Measurements from ENCODE around the gene ENTPD8.

The ENTPD8 gene

DNA sequence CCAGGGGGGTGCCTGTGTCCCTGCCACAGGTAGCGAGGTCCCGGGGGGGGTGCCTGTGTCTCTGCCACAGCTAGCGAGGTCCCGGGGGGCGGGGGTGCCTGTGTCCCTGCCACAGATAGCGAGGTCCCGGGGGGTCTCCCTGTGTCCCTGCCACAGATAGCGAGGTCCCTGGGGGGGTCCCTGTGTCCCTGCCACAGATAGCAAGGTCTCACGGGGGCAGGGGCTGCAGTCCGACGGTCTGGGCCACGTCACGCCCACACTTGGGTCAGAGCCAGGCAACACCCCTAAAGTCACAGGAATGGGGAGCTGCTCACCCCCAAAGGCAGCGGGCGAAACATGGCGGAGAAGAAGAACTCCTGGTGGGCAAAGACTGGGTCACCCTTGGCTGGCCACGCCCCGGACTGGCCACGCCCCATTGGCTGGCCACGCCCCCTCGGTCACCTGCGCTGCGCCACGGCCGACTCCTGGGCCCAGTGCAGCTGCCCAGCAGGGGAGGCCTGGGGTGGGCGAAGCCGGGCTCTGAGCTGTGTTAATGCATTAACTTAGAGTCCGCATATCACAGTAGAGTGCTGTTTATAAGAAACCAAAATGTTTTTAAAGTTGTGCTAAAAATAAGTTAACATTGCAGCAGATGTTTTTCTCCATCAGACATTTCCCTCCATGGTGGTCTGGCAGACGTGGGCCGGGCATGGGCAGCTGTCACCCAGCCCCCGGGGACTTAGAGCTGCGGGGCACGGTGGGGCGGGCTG lies 11.0 kb downstream of the ENTPD8 start:
- no peak overlapping the region for H3K27ac ChIP-seq (ENCODE audit: low read length)
- H3K36me3 ChIP-seq (ENCODE audit: insufficient read depth, low read depth, low read length), result no peaks in the 10 kb centered on the region
- no peaks in the 10 kb centered on the region for H3K4me1 ChIP-seq (ENCODE audit: insufficient read depth, low read length)
- no peaks in the 10 kb centered on the region for H3K27me3 ChIP-seq (ENCODE audit: insufficient read depth, low read length)
- no peaks in the 10 kb centered on the region for H3K9me3 ChIP-seq (ENCODE audit: insufficient read depth, low read depth, low read length)
- no peak overlapping the region for H3K9ac ChIP-seq (ENCODE audit: low read depth, low read length)
- no peak overlapping the region for H3K4me3 ChIP-seq (ENCODE audit: low read length)

DNA sequence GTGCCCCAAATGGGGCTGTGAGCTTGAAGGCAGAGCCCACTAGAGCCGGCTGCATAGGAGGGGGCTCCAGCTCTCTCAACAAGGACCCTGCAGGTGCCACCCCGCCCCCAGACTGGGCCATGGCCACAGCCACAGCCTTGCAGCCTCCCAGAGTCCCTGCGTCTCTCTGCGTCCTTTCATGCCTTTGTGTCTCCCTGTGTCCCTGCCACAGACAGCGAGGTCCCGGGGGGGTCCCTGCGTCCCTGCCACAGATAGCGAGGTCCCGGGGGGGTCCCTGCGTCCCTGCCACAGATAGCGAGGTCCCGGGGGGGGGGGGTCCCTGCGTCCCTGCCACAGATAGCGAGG lies 11.6 kb downstream of the ENTPD8 start:
- Histone ChIP-seq H3K4me3 (ENCODE audit: low read length) (no peak overlapping the region), H3K4me1 (ENCODE audit: insufficient read depth, low read length) (no peaks in the 10 kb centered on the region), H3K36me3 (ENCODE audit: insufficient read depth, low read depth, low read length) (no peaks in the 10 kb centered on the region), H3K9ac (ENCODE audit: low read depth, low read length) (no peak overlapping the region), H3K27ac (ENCODE audit: low read length) (no peak overlapping the region), H3K27me3 (ENCODE audit: insufficient read depth, low read length) (peaks cover 3% of the 10 kb centered on the region; the same call in 1 of the 2 replicates), H3K9me3 (ENCODE audit: insufficient read depth, low read depth, low read length) (no peaks in the 10 kb centered on the region)

DNA sequence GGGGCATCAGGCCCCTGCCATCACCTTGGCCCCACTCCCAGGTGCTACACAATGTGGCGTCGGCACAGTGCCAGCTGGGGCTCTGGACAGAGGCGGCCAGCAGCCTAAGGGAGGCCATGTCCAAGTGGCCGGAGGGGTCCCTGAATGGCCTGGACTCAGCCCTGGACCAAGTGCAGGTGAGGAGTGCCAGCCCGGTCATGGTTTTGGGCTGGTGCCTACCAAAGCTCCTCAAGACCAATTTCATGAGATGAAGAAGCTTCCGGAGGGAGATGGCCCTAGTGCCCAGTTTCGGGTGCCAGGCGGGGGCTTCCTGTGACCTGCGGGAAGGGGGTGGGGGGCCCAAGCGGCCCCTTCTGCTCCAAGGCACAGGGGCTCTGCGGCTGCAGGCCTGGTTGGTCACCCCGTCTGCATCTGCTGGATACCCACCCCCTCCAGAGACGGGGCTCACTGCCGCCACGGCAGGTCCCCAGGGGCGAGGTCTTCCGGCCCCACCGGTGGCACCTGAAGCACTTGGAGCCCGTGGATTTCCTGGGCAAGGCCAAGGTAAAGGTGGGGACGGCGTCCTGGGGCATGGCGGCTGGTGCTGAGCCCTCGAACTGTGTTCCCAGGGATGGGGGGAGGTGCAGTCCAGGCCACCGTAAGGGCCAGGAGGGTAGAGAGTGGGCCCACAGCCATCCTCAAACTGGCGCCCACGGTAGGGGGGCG lies 12.2 kb downstream of the ENTPD8 start:
- Histone ChIP-seq H3K4me1 (ENCODE audit: insufficient read depth, low read length) (no peaks in the 10 kb centered on the region), H3K27me3 (ENCODE audit: insufficient read depth, low read length) (peaks cover 9% of the 10 kb centered on the region; the same call in 1 of the 2 replicates), H3K9ac (ENCODE audit: low read depth, low read length) (no peak overlapping the region)

DNA sequence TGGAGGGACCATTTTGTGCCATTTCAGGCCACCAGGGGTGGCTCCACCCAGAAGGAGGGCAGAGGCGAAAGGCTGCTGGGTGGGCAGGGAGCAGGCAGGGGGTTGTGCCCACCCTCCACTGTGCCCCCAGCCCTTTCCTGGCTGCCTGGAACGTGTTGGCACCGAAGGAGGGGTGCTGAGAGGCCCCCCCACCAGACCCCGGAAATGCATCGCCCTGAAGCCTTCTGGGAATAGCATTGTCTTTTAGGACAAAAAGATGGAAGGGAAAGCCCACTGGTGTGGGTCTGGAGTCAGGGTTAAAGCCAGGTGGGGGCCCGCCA lies 12.9 kb downstream of the ENTPD8 start:
- Histone ChIP-seq H3K4me1 (ENCODE audit: insufficient read depth, low read length) (no peaks in the 10 kb centered on the region), H3K27me3 (ENCODE audit: insufficient read depth, low read length) (peaks cover 15% of the 10 kb centered on the region; the same call in 1 of the 2 replicates)

More for the DNA sequence above, 12.2 kb downstream of the ENTPD8 start:
- Histone ChIP-seq H3K36me3 (ENCODE audit: insufficient read depth, low read depth, low read length) (no peaks in the 10 kb centered on the region), H3K27ac (ENCODE audit: low read length) (no peak overlapping the region), H3K9me3 (ENCODE audit: insufficient read depth, low read depth, low read length) (no peaks in the 10 kb centered on the region), H3K4me3 (ENCODE audit: low read length) (no peak overlapping the region)

DNA sequence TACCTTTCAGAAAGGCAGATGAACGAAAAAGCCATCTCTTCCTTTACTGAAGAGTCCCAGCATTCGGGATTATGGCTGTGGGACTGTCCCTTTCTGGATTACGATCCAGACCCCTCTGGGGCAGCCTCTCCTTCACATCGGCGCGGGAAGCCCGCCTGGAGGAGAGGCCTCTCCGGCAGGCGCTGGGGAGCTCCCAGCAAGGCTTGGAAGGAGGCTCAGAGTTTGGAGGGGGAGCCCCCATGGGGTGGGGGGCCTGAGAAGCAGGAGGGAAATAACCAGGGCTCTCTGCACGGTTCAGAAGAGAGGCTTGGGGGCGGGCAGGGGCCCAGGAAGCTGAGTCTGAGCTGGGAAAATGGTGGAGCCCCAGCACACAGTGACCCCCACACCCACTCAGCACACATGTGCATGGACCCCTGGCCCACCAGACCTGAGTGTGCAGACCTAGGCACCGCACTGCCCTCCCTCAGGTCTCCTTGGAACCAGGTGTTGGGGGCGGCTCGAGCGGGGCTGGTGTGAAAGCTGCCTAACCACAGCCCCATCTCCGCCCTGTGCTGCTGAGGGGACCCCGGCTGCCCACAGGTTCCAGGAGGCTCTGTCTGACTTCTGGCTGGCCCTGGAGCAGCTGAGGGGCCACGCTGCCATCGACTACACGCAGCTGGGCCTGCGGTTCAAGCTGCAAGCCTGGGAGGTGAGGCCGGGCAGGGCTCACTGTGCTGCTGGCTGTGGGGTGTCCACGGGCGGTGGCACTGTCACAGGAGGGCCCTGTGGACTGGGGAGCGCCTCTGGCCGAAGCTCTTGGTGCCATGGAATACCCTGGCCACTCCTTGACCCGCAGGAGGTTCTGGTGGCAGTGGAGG lies 13.5 kb downstream of the ENTPD8 start:
- H3K27me3 ChIP-seq (ENCODE audit: insufficient read depth, low read length), result peaks cover 15% of the 10 kb centered on the region; the same call in 1 of the 2 replicates
- H3K9ac ChIP-seq (ENCODE audit: low read depth, low read length), result no peak overlapping the region
- H3K4me1 ChIP-seq (ENCODE audit: insufficient read depth, low read length), result no peaks in the 10 kb centered on the region
- H3K36me3 ChIP-seq (ENCODE audit: insufficient read depth, low read depth, low read length), result no peaks in the 10 kb centered on the region
- H3K4me3 ChIP-seq (ENCODE audit: low read length), result no peak overlapping the region
- no peak overlapping the region for H3K27ac ChIP-seq (ENCODE audit: low read length)
- H3K9me3 ChIP-seq (ENCODE audit: insufficient read depth, low read depth, low read length), result no peaks in the 10 kb centered on the region

More for the DNA sequence above, 12.9 kb downstream of the ENTPD8 start:
- Histone ChIP-seq H3K36me3 (ENCODE audit: insufficient read depth, low read depth, low read length) (no peaks in the 10 kb centered on the region), H3K9me3 (ENCODE audit: insufficient read depth, low read depth, low read length) (no peaks in the 10 kb centered on the region), H3K4me3 (ENCODE audit: low read length) (no peak overlapping the region), H3K27ac (ENCODE audit: low read length) (no peak overlapping the region), H3K9ac (ENCODE audit: low read depth, low read length) (no peak overlapping the region)

DNA sequence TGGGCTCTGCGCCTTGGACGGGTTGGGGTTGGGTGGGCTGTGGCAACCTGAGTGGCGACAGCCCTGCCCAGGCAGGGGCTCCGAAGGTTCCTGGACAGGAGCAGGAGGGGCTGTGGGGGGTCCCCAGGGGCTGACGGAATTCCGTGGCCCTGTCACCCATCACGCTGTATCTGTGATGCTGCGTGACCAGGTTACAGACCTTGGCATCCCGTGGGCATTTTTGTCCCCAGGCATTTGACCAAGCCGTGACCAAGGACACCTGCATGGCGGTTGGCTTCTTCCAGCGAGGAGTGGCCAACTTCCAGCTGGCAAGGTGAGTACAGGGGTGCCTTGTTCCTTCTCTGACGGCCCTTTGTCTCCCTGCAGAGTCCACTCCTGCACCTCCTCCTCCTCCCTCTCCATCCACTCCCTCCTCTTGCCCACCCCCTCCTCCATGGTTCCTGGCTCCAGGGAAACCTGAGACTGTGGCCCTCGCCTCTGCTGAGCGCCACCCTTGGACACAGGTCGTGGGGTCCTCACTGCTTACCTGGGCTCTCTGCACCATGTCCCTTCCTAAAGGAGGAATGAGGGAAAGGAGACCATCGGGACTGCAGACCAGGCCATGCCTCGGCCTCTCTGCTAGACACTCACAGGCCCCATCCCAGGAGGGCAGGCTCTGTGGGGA lies 15.0 kb downstream of the ENTPD8 start:
- H3K9ac ChIP-seq (ENCODE audit: low read depth, low read length), result no peak overlapping the region
- no peak overlapping the region for H3K4me3 ChIP-seq (ENCODE audit: low read length)
- H3K27ac ChIP-seq (ENCODE audit: low read length), result no peak overlapping the region
- H3K36me3 ChIP-seq (ENCODE audit: insufficient read depth, low read depth, low read length), result no peaks in the 10 kb centered on the region
- H3K9me3 ChIP-seq (ENCODE audit: insufficient read depth, low read depth, low read length), result no peaks in the 10 kb centered on the region
- peaks cover 4% of the 10 kb centered on the region; the same call in 1 of the 2 replicates for H3K4me1 ChIP-seq (ENCODE audit: insufficient read depth, low read length)
- H3K27me3 ChIP-seq (ENCODE audit: insufficient read depth, low read length), result peaks cover 15% of the 10 kb centered on the region; the same call in 1 of the 2 replicates

DNA sequence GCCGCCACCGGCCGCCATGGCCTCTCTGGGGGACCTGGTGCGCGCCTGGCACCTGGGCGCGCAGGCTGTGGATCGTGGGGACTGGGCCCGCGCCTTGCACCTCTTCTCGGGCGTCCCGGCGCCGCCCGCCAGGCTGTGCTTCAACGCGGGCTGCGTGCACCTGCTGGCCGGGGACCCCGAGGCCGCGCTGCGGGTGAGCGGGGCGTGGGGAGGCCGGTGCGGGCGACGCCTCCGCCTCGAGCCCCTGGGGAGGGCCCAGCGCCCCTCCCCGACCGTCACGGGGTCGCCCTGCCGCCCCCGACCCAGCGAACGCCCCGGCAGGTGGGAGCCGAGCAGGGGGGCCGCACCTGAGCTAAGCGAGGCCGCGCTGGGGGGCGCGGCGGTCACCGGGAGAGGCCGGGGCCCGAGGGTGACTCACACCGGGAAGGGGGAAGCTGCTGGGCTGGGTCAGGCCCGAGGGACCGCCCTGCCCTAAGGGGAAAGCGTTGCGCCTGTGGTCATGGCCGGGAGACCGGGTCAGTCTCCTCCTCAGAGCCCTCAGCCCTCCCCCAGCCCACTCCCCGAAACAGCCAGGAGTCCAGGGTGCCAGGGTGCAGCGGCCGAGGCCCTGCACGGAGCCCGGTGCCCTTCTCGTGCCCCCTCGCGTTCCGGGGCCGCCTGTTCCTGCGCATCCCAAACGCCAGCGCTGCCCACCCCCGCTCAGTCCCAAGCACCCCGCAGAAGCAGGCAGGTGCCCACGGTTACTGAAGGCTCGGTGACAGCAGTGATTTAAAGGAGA lies 17.5 kb downstream of the ENTPD8 start:
- no peak overlapping the region for H3K9ac ChIP-seq (ENCODE audit: low read depth, low read length)
- peaks cover 4% of the 10 kb centered on the region; the same call in 1 of the 2 replicates for H3K4me1 ChIP-seq (ENCODE audit: insufficient read depth, low read length)
- no peaks in the 10 kb centered on the region for H3K9me3 ChIP-seq (ENCODE audit: insufficient read depth, low read depth, low read length)
- H3K4me3 ChIP-seq (ENCODE audit: low read length), result peak overlapping the region; percentile 51; the same call in 1 of the 2 replicates
- no peak overlapping the region for H3K27ac ChIP-seq (ENCODE audit: low read length)
- peaks cover 15% of the 10 kb centered on the region; the same call in 1 of the 2 replicates for H3K27me3 ChIP-seq (ENCODE audit: insufficient read depth, low read length)
- H3K36me3 ChIP-seq (ENCODE audit: insufficient read depth, low read depth, low read length), result no peaks in the 10 kb centered on the region

DNA sequence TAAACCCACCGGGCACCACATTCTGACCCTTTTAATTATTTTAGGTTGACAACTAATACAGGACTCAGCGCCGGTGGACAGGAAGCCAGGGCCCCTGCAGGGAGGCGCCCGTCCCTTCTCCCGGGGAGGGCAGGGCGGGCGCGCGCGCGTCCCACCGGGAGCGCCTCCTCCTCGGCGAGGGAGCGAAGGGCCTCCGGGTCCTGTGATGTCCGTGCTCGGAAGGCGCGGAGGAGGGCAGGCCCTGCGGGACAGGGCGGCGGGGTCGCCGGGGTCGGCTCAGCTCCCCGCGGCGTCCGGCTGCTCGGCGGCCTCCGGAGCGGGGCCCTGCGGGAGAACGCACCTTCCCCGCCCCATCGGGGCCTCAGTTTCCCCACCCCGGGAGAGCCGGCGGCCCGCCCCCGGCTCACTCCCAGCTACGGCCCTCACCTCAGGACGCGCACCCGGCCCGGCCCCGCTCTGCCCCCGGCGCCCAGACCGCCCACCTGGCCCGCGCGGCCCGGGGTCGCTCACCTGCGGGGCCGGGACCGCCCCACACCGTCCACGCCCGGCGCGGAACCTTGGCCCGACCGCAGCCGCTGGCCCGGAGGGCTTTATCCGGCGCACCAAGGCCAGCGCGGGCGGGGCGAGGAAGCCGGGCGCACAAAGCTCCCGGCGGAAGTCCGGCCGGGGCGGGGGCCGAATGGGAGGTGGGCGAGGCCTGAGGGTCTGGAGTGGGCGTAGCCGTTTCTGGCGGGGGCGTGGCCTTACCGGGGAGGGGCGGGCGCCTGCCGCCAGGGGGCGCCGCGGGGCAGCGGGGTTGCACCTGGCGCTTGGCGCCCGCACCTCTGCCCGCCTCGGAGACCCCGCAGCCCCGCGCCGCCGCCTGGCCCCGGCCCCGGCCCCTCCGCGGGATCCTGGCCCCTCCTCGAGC lies 18.3 kb downstream of the ENTPD8 start, which contains the start of the genes EXD3 and NOXA1:
Gene EXD3, minus strand, starts transcription at position 559 of the 910 bp plus-strand sequence. CDS start 27,805 bp downstream, outside the sequence.
Gene NOXA1, plus strand, starts transcription at position 790 of the 910 bp plus-strand sequence. CDS start 137 bp downstream, outside the sequence.
- H3K4me1 ChIP-seq (ENCODE audit: insufficient read depth, low read length), result peaks cover 4% of the 10 kb centered on the region; the same call in 1 of the 2 replicates
- H3K36me3 ChIP-seq (ENCODE audit: insufficient read depth, low read depth, low read length), result no peaks in the 10 kb centered on the region
- peaks cover 15% of the 10 kb centered on the region; the same call in 1 of the 2 replicates for H3K27me3 ChIP-seq (ENCODE audit: insufficient read depth, low read length)
- H3K9ac ChIP-seq (ENCODE audit: low read depth, low read length), result peak within 1 kb of the TSS; percentile 75; the same call in 1 of the 2 replicates
- no peak within 1 kb of the TSS for H3K27ac ChIP-seq (ENCODE audit: low read length)
- H3K9me3 ChIP-seq (ENCODE audit: insufficient read depth, low read depth, low read length), result no peaks in the 10 kb centered on the region
- peak within 1 kb of the TSS; percentile 85 for H3K4me3 ChIP-seq (ENCODE audit: low read length)

DNA sequence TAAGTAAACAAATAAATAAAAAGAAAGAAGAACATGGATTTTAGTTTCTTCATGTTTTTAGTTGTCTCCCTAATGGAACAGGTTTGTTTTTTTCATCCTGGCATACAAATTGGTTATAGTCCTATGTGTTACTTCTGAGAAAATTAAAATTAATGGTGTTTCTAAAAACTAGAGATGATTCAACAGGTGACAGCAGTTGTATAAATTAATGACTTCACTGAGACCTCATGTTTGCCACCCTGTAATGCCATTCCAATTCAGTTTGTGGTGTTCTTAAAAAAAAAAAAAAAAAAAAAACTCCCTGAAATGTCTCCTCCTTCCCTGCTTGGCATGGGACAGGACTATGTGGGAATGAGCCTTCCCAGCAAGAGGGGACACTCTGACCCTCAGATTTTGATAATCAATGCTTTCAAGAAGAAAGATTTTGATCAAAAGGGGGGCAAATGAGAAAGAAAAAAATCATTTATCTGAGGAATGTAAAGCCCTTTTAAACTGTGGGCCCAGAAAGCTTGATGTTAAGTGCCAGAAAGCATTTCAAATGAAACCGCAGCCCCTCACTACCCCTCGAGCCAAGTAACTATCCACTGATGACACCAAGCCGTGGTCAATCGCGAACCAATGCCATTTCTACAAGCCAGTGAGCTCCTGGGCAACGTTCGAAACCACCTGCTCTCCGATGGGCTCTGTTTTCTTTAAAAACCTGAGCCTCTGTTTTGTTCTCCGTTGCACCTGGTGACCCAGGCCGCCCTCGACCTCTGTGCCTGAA lies 19.1 kb downstream of the ENTPD8 start:
- no peak overlapping the region for H3K27ac ChIP-seq (ENCODE audit: low read length)
- H3K36me3 ChIP-seq (ENCODE audit: insufficient read depth, low read depth, low read length), result no peaks in the 10 kb centered on the region
- H3K9ac ChIP-seq (ENCODE audit: low read depth, low read length), result peak overlapping the region; percentile 75; the same call in 1 of the 2 replicates
- peak overlapping the region; percentile 85 for H3K4me3 ChIP-seq (ENCODE audit: low read length)
- peaks cover 4% of the 10 kb centered on the region; the same call in 1 of the 2 replicates for H3K4me1 ChIP-seq (ENCODE audit: insufficient read depth, low read length)
- peaks cover 15% of the 10 kb centered on the region; the same call in 1 of the 2 replicates for H3K27me3 ChIP-seq (ENCODE audit: insufficient read depth, low read length)
- no peaks in the 10 kb centered on the region for H3K9me3 ChIP-seq (ENCODE audit: insufficient read depth, low read depth, low read length)

Data from iPS-20b (cell line).